Large intestine (tissue), 12 donors: ENCODE data around the gene TRIP13. TPM values are rescaled to one million over a fixed set of nuclear protein-coding genes. Genes with fewer than 3 reads are reported as not detected.
"Not testable (repeated sequence)": the region's sequence is repeated elsewhere in the genome, so short reads cannot be mapped to it uniquely, and the experiment has no call there.

Source experiments
- DNase-seq, 2 donors: peaks; one replicate each; pipeline versions ENCODE4 v3.0.0 to v3.0.0-alpha.2; 2013
- H3K27ac ChIP-seq: one replicate; pipeline ENCODE4 v1.5.1; 2013; ENCODE audit warnings: low read length
- H3K27me3 ChIP-seq: 2 replicates; pipeline ENCODE4 v1.6.1; 2013; ENCODE audit warnings: low read length; ENCODE audit not compliant: control insufficient read depth, insufficient read depth
- H3K36me3 ChIP-seq: 2 replicates; pipeline ENCODE4 v1.6.1; 2013; ENCODE audit warnings: low read length; ENCODE audit not compliant: control insufficient read depth, insufficient read depth
- H3K4me1 ChIP-seq: one replicate; pipeline ENCODE4 v1.6.1; 2013; ENCODE audit warnings: low read length; ENCODE audit not compliant: control insufficient read depth, insufficient read depth
- H3K4me3 ChIP-seq: one replicate; pipeline ENCODE4 v1.5.1; 2013; ENCODE audit warnings: low read length
- H3K9me3 ChIP-seq: one replicate; pipeline ENCODE4 v1.6.1; 2013; ENCODE audit warnings: mild to moderate bottlenecking, low read depth, low read length, moderate library complexity; ENCODE audit not compliant: control insufficient read depth
- WGBS: methylation state at CpG from one replicate; pipeline ENCODE4 v1.1.5; 2013; ENCODE audit warnings: low lambda C conversion rate; ENCODE audit not compliant: insufficient coverage; 5-methylcytosine and 5-hydroxymethylcytosine counted together
- long read RNA-seq, 11 donors: transcript quantifications; one replicate each; lab custom pipeline, GENCODE V29; 2026
- polyA plus RNA-seq: library from polyadenylated mRNA; unstranded; fragments of 120-200 nt; gene quantifications from one replicate; pipeline ENCODE4 v1.2.1, GENCODE V29; 2013

The TRIP13 gene, protein sequence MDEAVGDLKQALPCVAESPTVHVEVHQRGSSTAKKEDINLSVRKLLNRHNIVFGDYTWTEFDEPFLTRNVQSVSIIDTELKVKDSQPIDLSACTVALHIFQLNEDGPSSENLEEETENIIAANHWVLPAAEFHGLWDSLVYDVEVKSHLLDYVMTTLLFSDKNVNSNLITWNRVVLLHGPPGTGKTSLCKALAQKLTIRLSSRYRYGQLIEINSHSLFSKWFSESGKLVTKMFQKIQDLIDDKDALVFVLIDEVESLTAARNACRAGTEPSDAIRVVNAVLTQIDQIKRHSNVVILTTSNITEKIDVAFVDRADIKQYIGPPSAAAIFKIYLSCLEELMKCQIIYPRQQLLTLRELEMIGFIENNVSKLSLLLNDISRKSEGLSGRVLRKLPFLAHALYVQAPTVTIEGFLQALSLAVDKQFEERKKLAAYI
- polyA plus RNA-seq, result 8.3 TPM
- long read RNA-seq, donor 1, partial matches to known transcripts, result 0 of 2 reads
- long read RNA-seq, donor 1, other reads (novel, unspliced or antisense), result 0 of 2 reads
- long read RNA-seq, donor 2, result 0 reads
- long read RNA-seq, donor 3, transcript TRIP13-201 (13 exons, 2,672 nt), result major isoform, 6 of 6 reads
- long read RNA-seq, donor 3, partial matches to known transcripts, result 0 of 6 reads
- long read RNA-seq, donor 3, other reads (novel, unspliced or antisense), result 0 of 6 reads
- long read RNA-seq, donor 4, result 0 reads
- long read RNA-seq, donor 5, partial matches to known transcripts, result 16 of 17 reads
- long read RNA-seq, donor 5, other reads (novel, unspliced or antisense), result 0 of 17 reads
- long read RNA-seq, donor 6, partial matches to known transcripts, result 0 of 3 reads
- long read RNA-seq, donor 6, other reads (novel, unspliced or antisense), result 0 of 3 reads
- long read RNA-seq, donor 7, partial matches to known transcripts, result 7 of 7 reads
- long read RNA-seq, donor 7, other reads (novel, unspliced or antisense), result 0 of 7 reads
- long read RNA-seq, donor 8, partial matches to known transcripts, result 0 of 1 reads
- long read RNA-seq, donor 8, other reads (novel, unspliced or antisense), result 0 of 1 reads
- long read RNA-seq, donor 9, partial matches to known transcripts, result 0 of 2 reads
- long read RNA-seq, donor 9, other reads (novel, unspliced or antisense), result 0 of 2 reads
- long read RNA-seq, donor 10, partial matches to known transcripts, result 38 of 40 reads
- long read RNA-seq, donor 10, other reads (novel, unspliced or antisense), result 0 of 40 reads
- long read RNA-seq, donor 11, partial matches to known transcripts, result 0 of 3 reads
- long read RNA-seq, donor 11, other reads (novel, unspliced or antisense), result 0 of 3 reads

GRCh38 chr5:892394-893136 is at the start of gene TRIP13, which contains the start of gene BRD9:
Gene TRIP13 (plus strand): TSS chr5:892884. CDS start chr5:892999, 115 bp downstream.
Gene BRD9 (minus strand): TSS chr5:892801. CDS start chr5:892657, 144 bp downstream.
- H3K36me3 ChIP-seq, result peaks cover 38% of the 10 kb centered on the region
- DNase-seq, result peak; percentile 83 to 93
- H3K27ac ChIP-seq, result peak within 1 kb of the TSS; percentile 78
- H3K4me1 ChIP-seq, result peaks cover 17% of the 10 kb centered on the region
- H3K4me3 ChIP-seq, result peak within 1 kb of the TSS; percentile 92
- no peaks in the 10 kb centered on the region for H3K9me3 ChIP-seq
- H3K27me3 ChIP-seq, result no peaks in the 10 kb centered on the region
- no CpG with 5 or more reads among the region's 91 CpGs for WGBS

DNA sequence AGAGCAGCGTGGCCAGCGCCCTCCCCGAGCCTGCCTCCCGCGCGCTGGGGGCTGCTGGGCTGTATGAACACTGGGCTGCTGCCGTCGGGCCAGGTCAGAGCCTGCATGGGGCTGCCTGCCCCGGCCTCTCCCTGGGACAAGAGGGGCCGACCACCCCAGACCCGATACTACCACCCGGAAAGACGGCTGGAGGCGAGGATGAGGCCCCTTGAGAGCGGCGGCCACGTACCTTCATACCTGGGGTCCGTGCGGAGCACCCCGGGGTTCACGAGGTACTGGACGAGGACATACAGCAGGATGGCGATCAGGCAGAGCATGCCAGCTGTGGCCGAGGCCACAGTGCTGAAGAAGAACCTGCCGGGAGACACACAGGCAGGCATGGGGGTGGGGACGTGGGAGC is 49.3 kb upstream of the TRIP13 start:
- not testable (repeated sequence) for DNase-seq, H3K4me3 ChIP-seq, H3K9me3 ChIP-seq, H3K27ac ChIP-seq, H3K27me3 ChIP-seq, H3K4me1 ChIP-seq, H3K36me3 ChIP-seq
- WGBS, result no CpG with 5 or more reads among the region's 26 CpGs

- H3K27ac ChIP-seq, H3K27me3 ChIP-seq, H3K4me1 ChIP-seq, DNase-seq, H3K4me3 ChIP-seq, H3K9me3 ChIP-seq, H3K36me3 ChIP-seq: not testable (repeated sequence)
- no CpG with 5 or more reads among the region's 22 CpGs for WGBS
Observed at GRCh38 chr5:843926-844325, 48.8 kb upstream of the TRIP13 start.

- H3K27ac ChIP-seq, H3K4me3 ChIP-seq, H3K27me3 ChIP-seq, DNase-seq, H3K9me3 ChIP-seq, H3K4me1 ChIP-seq, H3K36me3 ChIP-seq: not testable (repeated sequence)
- WGBS, result no CpG with 5 or more reads among the region's 16 CpGs
Observed at GRCh38 chr5:844426-844825, 48.3 kb upstream of the TRIP13 start.

- DNase-seq, H3K27me3 ChIP-seq, H3K36me3 ChIP-seq, H3K27ac ChIP-seq, H3K9me3 ChIP-seq, H3K4me3 ChIP-seq: not testable (repeated sequence)
- peaks cover 14% of the 10 kb centered on the region for H3K4me1 ChIP-seq
- no CpG with 5 or more reads among the region's 21 CpGs for WGBS
Observed at GRCh38 chr5:845031-845675, 47.5 kb upstream of the TRIP13 start.

DNA sequence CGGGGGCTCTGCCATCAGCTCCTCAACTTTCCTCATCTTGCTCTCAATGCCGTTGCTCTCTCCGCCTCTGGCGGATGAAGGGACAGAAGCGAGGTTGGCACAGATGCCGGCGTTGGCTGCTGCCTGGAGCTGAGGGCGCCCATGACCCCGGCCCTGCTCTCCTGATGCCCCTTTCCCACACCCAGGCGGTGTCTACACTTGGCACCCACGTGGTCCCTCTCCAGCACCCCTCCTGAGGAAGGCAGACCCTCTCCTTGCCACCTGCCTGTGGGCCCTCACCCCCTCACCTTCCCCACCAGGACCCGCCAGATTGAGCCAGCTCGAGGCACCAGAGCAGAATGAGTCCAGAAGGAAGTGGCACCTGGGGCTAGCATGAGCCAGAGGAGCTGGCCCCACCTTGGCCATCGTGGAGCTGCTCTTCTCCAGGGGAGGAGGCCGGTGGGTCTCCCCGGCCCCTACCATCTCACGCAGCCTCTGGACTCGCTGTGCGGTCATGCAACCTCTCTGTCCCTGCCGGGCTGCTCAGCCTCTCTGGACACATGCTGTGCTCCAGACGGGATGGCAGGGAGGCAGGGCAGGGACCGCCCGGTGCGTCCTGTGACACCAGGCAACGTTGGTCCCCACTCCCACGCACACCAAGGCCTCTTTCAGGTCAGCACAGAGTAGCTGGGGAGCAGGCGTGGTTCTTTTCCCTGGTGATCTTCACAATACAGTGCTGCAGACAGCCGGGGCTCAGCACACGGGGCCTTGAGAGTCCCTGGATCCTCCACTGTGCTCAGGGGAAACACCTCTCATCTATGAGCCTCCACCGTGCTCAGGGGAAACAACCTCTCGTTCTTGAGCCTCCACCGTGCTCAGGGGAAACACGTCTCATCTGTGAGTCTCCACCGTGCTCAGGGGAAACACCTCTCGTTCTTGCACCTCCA is 46.7 kb upstream of the TRIP13 start:
- H3K27ac ChIP-seq, H3K4me3 ChIP-seq, H3K9me3 ChIP-seq, H3K27me3 ChIP-seq, H3K36me3 ChIP-seq, DNase-seq: not testable (repeated sequence)
- H3K4me1 ChIP-seq, result peaks cover 21% of the 10 kb centered on the region
- WGBS, result 100% methylated on average over 2 of the region's 35 CpGs

DNA sequence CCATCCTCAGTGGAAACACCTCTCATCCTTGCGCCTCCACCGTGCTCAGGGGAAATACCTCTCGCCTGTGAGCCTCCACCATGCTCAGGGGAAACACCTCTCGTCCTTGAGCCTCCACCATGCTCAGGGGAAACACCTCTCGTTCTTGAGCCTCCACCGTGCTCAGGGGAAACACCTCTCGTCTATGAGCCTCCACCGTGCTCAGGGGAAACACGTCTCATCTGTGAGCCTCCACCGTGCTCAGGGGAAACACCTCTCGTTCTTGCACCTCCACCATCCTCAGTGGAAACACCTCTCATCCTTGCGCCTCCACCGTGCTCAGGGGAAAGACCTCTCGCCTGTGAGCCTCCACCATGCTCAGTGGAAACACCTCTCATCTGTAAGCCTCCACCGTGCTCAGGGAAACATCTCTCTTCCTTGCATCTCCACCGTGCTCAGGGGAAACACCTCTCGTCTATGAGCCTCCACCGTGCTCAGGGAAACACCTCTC is 46.0 kb upstream of the TRIP13 start:
- H3K9me3 ChIP-seq, H3K27ac ChIP-seq, H3K27me3 ChIP-seq, H3K36me3 ChIP-seq, H3K4me3 ChIP-seq, DNase-seq: not testable (repeated sequence)
- WGBS, result 80% methylated on average over 1 of the region's 18 CpGs
- peaks cover 23% of the 10 kb centered on the region for H3K4me1 ChIP-seq

DNA sequence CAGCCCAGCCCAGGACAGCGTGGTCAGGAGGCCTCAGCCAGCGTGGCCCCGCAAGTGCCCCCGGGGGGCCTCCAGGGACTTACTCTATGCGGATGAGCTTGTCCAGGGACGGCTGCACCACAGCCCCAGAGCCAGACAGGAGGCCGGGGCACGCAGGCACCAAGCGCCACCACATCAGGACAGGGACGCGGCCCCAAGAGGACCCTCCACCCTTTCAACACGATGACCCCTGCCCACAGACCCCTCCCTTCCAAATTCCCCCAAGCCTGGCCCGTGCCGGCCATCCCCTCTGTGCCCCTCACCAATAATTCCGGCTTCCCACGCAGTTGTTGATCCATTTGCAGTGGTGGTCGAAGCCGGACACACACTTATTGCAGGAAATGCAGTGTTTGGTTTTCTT is 45.5 kb upstream of the TRIP13 start:
- not testable (repeated sequence) for H3K27ac ChIP-seq

More for the DNA sequence above, 45.5 kb upstream of the TRIP13 start:
- H3K36me3 ChIP-seq, H3K27me3 ChIP-seq, H3K9me3 ChIP-seq, DNase-seq, H3K4me3 ChIP-seq: not testable (repeated sequence)
- H3K4me1 ChIP-seq, result peaks cover 23% of the 10 kb centered on the region
- no CpG with 5 or more reads among the region's 18 CpGs for WGBS
